GM21619 (cell line): ENCODE data around the gene TMEM260.

Experiments
- ATAC-seq: cut with Tn5 transposase; IDR thresholded peaks from one replicate; pipeline ENCODE4 v1.9.1; 2021; ENCODE audit not compliant: unreplicated experiment

The TMEM260 gene

DNA sequence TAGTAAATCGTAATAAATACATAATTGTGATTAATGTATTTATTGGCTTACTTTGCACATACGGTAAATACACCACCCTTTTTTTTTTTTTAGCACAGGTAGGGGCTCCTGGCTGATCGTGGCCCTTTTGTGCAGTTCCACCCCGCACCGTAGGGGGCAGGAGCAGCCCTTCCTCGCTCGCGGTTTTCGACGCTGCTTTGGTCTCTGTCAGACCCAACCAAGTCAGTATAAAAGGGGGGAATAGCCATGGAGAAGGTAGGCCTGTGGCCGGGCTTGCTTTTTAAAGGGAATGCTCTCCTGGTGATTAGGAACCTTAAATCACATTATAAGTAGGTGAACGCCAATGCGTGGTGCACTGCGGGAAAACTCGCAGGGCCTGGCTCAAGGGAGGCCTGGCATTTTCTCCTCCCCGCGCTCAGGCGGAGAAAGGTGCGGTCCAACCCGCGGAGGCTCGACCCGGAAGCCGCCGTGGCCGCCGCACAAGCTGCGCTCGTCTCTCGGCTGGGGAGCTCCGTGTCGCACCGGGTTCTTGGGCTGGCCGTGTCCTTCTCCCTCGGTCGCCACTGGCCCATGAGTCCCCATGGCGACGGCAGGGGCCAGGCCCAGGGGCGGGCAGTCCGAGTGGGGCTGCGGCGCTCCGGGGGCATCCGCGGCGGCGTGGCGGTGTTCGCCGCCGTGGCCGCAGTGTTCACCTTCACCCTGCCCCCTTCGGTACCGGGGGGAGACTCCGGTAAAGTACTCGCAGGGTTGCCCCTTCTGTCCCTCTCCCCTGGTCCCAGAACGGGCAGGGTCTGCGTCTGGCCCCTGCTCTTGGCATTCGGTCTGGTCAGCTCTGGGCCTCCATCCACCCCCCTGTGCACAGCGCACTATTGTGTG, at the start of gene TMEM260:
TSS of gene TMEM260 (plus strand) at position 454 of the 876 bp plus-strand sequence. CDS start at position 571, 117 bp downstream.
- peak; percentile 88 for ATAC-seq

DNA sequence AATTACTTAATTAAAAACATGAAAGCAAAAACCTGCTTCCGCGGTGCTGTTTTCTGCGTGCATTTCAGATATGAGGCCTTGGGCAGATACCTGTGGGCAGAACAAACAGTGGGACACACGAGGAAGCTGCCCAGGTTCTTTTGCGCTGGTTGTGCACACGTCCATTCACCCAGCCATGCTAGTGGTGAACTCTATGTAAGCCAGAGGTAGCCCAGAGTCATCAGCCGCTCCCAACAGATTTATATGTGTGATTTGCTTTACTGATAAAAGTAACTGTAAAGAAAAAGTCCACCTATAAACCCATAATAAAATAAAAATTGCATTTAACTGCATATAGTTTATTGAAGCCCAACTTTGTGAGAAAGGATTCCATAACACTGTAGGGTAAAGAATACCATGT, 47.1 kb upstream of the TMEM260 start:
- ATAC-seq, result no peak

DNA sequence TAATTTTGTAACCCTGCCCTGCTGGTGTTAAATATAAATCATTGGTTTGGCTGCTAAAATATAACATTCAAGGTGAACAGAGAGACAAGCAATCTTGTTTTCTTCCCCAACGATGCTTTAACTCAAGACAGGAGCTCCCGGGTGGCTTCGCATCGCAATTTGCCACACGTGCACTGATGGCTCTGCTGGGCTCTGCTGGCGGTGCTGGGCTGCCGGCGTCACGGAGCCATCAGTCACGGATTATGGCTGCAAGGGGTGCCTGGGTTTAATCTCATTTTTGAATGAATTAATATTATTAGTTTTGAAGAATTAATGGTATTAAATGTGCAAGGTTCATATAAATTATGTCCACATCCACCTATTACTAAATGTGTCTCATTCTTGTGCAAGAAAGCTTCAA, 44.9 kb upstream of the TMEM260 start:
- ATAC-seq, result no peak

DNA sequence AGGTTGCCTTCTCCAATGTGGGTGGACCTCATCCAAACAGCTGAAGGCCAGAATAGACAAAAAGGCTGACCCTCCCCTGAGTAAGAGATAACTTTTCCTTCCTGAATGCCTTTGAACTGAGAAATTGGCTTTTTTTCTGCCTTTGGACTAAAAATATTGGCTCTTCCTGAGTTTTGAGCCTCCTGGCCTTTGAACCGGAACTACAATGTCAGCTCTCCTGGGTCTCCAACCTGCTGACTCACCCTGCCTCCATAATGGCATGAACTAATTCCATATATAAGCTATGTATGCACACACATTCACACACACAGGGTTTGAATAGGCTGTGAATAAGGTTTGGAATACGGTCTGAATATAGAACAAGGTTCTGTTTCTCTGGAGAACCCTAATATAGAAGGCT, 39.7 kb upstream of the TMEM260 start:
- ATAC-seq, result no peak

DNA sequence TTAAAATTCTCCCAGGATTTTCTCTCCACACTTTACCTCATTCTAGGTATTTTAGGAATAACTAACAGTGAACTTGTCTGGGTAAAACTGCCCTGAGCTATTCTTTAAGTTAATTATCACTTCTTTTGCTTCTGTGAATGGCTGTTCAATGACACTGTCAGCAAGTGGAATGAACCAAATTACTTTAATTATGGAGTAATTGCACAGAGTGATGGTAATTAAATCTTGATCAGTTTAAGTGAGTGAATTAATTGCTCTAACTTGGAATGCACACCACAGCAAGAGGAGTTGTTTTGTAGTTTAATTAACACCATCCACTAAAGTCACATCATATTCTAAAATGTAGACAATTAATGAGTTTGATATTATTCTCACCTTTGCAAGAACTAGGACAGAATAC, 36.2 kb upstream of the TMEM260 start:
- ATAC-seq, result no peak

DNA sequence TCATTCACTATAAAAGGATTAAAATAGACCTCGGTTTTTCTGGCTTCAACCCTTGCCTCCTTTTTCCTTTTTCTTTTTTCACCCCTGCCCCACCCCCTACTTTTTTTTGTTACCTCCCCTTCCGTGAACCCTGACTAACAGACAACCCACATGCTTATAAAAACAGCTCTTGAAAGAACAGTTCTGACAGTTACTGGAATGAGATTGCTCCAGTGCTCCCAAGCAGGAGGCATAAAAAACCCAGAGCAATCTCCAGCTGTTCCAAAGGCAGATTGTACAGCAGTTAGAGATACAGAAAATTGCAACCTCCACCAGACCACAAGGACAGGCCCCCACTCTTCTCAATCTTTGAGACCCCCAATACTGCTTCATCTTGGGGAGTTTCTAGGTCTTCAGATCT, 29.9 kb upstream of the TMEM260 start:
- ATAC-seq, result no peak

DNA sequence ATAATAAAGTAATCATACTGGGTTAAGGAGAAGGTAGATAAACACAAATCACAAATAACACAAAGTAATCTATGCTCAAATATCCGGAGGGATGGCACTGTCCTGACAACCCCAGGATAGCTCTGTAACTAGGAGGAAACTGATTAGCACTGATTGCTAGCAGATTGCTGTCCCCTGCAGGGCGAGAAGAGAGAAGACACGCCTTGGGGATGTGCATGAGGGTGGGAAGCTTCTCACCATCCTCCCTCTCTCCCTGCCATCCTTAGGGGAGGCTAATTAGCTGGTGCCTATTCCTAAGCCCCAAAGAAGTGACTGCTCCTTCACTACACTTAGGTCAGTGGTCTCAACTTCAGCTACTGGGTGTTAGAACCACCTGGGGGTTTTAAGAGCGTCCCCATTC, 27.0 kb upstream of the TMEM260 start:
- no peak for ATAC-seq

DNA sequence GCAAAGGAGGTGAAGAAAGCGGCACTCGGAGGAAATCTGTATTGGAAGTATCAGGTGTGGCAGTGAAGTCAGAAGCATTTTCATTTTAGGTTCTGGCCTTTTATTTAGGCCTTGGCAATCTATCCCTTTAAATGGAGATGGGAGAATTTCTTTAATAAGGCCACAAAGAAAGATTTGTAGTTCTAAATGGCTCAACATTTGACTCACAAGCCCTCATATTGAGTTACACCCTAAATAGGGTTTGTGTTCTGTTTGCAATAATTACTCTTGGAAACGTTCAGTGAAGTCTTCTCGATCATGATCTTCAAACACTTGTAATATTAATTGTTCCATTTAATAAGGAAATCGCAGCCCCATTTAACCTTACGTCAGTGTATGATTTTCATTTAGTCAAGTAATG, 25.3 kb upstream of the TMEM260 start:
- ATAC-seq, result no peak

DNA sequence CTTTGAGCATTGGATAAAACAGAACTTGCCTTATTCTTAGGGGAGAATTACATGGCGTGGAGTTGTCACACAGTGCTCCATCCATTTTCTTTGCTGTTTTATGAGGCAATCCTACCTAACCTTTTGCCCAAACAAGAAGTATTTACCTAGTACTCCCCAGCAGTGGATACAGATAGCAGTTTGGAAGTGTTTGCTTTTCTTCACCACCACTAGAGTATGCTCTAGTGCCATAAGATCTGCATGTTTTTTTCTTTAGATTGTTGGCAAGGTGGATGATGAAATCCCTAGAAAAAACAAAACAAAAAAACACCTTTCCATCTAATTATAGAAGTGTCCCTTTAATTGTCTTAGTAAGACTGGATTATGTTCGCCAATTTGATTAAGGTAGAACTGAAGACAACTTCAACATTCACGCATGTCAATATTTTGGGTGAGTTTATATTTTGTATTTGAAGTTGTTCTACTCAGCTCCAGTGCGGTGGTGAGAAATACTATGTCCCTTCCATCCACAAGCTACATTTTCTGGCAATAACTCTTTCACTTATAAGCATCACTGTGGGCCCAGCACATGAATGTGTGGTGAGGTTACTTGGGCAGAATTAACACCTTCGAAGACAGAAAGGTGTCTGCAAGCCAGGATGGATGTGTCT, 23.6 kb upstream of the TMEM260 start:
- no peak for ATAC-seq

DNA sequence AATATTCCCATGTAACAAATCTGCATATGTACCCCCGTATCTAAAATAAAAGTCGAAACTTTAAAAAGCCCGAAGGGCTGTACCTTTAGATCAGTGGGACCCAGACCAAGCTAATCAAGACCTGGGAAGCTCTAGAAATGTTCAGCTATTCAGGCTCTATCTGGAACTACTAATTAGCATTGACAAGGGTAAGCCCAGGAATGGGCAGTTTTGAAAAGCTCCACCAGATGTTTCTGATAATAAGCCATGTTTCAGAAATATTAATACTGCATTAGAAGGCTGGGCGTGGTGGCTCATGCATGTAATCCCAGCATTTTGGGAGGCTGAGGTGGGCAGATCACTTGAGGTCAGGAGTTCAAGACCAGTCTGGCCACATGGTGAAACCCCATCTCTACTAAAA, 20.4 kb upstream of the TMEM260 start:
- no peak for ATAC-seq

DNA sequence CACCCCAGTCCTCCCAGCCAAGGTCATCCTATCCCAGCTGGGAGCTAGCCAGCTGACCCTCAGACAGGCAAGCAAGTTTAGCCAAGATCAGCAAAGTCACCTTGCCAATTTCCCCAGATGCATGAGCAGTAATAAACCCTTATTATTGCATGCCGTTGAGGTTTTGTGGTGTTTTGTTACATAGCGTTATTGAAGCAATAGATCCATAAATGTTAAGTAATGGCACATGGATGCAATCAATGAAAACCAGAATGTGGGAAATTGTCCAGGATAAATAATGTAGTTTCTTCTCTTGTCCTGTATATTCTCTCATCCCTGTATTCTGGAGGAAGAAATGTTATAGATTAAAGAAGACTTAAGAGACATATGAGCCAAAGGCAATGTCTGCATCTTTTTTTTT, 18.0 kb upstream of the TMEM260 start:
- no peak for ATAC-seq

DNA sequence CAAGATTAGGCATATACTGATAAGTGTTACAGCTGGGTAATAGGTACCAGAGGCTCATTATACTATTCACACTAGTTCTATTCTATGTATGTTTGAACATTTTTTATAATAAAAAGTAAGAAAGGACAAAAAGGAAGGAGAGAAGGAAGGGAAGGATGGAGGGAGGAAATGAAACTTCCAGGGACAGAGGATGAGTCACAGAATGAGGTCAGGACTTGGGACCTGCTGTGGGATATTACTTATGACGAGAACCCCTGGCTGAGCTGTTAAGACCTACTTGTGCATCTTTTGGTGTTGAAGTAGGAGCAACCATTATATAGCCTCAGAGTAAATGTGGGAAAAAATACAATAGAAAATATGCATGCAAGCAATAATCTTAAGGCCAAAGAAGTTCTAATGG, 16.7 kb upstream of the TMEM260 start:
- no peak for ATAC-seq

DNA sequence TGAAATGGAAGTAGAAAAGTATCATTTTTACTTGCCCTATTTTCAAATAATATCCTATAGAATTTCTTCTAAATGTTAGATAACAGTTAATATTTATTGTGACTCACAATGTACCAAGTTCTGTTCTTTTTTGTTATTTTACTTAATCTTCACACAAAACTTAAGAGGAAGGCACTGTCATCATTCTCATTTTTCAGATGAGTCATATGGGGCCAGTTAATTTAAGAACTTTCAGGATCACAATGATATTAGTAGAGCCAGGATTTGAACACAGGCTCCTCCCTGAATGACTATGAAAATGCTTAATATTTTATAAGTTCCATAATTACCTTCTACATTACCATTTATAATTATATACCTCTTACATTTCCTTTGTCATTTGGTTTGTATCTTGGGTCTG, 10.4 kb upstream of the TMEM260 start:
- no peak for ATAC-seq

DNA sequence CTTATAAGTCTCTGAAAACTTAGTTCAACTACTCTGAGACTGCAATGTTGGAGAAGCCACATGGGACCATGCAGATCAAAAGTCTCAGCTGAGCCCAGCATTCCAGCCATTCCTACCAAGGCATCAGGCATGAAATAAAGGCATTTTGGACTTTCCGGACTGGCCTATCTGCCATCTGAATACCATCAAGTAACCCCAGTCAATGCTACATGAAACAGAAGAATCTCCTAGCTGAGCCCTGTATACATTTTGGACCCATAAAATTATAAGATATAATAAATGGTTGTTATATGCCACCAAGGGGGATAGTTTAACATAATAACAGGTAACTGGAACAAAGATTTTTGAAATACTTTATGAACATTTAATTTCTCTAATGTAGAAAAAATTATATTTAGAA, 9.3 kb upstream of the TMEM260 start:
- ATAC-seq, result no peak

DNA sequence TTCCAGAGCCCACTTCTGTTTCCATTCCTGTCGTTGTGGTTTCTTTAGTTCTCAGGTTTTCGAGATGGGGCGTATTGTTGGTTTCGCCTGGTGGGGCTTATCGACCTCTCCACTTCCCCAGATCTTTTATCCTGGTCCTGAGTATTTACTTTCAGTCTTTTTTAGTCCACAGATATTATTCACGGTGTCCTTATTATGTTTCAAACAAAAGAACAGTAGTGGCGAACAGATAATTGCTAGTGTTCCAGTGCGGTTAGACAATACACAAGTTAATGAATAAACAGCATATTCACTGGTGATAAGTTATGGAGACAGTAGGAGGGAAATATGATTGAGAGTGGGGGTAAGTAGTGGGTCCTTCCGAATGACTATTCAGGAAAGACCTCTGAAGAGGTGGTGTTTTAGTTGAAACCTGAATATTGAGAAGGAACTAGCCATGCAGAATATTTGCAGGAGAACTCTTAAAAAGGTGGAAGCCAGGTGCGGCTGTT, 668 bp downstream of the TMEM260 start:
- peak; percentile 1 for ATAC-seq

DNA sequence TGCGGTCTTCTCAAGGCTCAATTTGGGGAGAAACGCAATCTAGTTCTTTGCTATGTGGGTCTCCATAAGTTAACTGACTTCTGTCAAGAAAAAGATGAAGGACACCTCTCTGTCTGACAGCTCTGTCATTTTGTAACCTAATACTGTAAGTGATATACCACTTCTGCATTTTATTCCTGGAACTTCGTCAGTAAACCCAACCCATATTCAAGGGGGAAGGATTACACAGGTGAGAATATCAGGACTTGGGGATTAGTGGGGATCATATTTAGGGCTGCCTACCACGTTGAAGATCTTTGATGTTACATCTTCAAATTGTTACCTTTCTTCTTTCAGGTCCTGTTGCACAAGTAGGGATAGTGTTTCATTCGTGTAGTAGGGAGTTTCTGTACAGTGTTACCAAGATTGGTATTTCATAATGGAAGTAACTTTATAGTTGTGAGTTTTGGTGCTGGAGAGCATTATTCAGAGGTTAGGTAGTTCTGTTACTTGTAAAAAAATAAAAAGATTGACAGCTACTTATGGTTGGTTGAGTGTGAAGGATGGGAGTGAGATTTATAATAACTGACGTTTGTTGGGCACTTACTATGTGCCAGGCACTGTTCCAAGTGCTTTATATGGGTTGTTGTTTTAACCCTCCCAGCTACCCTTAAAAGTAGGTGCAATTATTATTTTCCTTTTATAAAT, 1.6 kb downstream of the TMEM260 start:
- ATAC-seq, result no peak

DNA sequence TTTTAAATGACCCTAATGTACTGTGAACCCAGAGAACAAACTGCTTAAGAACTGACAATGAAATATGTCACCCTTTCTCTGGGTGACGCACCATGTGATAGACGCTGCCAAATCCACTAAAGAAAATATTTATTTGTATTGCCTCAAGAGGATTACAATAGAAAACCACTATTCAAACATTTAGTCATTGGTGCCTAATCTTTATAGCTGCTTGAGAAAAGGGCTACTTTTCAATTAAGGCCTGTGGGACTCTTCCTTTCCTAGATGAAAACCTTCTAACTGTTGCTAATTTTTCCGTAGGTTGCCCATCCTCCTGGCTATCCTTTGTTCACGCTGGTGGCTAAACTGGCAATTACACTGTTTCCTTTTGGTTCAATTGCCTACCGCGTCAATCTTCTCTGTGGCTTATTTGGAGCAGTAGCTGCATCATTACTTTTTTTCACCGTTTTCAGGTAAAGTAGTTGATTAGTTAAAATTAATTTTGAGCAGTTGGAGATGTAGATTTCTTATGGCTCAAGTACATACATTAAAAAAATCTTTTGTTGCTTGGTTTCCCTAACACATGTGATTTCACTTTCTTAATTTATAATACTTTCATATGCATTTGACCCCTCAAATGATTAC, 6.0 kb downstream of the TMEM260 start:
- ATAC-seq, result no peak

DNA sequence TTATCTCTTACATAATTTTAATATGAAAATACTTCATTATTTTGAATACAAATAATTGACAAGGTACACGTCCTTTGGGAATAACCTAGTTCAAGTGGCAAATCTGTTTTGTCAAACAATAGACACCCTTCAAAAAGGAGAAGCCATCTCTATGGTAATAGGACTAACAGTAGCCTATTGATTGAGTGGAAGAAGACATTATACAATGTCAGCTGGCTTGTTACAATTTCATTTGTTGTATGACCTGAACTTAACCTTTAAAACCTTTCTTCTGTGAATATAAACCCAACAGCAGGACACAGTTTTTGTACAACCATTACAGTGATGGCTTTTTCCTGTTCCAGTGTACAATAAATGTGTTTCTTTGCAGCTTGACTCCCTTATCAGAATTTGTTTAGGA, 8.1 kb downstream of the TMEM260 start:
- ATAC-seq, result no peak

DNA sequence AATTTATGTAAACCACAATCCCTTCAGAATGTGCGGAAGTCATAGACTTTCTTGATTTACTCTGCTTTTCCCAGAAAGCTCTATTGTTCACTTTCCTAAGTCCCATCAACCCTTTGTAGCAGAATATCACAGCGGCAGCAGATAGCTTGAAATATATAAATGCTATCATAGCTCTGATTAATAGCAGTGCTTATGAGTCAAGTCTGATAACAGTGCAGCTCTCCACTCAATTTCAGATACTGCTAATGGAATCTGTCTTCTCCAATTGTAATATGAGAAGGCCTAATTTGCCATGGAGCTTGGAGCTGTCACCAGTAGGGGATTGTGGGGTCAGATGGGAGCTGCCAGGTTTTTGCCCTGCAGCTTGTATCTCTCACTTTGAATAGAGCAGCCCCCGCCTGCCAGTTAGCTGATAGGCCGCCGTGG, 10.9 kb downstream of the TMEM260 start:
- no peak for ATAC-seq

DNA sequence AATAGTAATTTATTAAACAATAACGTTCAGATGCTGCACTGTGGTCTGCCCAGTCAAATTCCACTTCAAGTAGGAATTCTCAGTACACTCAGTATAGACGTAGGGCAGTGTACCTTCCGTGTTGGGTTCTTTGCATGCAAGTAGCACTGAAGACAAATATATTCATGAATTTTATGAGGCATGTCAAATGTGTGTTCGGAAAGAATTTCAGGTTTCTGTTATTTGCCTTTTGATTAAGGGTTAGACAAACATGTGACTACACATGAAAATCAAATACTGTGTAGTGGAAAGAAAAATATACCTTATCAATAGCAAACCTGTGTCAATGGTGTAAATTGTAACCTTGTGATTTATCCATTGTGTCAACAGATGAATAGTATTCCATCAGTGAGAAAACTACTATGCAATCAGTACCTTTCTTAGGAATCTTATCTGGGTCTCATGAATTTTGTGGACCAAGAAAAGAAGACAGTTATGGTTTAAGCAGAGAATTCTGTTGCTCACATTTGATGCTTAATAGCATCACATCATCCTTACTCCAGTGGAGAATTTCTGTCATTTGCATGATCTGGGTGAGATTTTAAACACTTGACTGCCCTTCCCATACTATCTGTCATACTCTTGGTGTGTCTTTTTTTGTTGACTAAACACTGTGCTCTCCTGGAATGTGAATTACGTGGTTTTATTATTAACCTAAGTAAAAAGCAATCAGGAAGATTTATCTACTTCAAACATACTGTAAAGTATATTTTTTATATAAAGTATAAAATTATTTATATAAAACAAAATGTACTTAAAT, 13.3 kb downstream of the TMEM260 start:
- no peak for ATAC-seq

DNA sequence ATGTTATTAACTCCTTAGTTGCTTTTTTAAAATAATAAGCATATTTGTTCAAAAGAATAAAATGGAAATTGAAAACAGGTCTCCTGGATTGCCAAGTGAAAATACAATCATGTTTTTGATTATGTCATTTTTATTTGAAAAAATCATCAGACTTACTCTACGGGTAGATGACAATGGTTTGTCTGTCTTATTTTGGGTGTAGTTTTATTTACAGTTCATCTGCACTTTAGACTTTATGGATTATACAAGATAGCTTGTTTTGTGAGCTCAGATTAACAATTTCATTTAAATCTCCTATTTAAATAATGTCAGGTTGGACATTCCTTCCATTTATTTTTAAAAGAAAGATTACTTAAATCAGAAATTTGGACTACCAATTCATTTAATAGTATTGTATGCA, 14.8 kb downstream of the TMEM260 start:
- no peak for ATAC-seq
